ENCODE results near the gene MBTD1. TPM values are rescaled to one million over a fixed set of nuclear protein-coding genes. Genes with fewer than 3 reads are reported as not detected.
"Not testable (repeated sequence)": the region's sequence is repeated elsewhere in the genome, so short reads cannot be mapped to it uniquely, and the experiment has no call there.

Gene MBTD1
- total RNA-seq, 1 experiment from 2014 or later: 12.7 TPM

DNA sequence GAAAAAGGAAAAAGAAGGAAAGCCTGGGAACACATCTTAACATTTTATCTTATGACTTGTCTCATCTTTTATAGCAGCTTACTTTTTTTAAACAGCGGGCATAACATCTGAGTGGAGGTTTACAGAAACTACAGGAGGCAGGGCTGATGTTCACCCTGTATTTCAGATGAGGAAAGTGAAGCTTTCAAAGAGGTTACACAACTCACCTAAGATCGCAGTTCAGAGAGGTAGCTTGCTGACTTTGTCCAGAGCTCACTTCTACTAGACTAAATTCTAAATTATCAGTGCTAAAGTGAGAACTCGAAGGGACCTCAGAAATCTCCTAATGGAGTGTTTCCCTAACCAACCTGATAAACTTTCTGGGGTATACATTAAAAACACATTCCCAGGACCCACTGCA lies 3.7 kb downstream of the MBTD1 start:
- DNase-seq (ENCODE audit: extremely low read depth, low read depth): no peak

DNA sequence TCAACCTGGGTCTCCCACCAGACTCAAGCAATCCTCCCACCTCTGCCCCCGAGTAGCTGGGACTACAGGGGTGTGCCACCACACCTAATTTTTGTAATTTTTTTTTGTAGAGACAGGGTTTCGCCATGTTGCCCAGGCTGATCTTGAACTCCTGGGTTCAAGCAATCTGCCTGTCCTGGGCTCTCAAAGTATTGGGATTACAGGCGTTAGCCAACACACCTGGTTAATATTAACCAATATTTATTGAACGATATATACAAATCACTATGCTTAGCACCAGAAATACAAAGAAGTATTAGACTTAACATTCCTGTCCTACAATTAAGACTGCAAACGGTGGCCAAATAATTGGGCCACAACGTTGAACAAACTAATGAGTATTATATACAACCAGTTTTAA lies 4.2 kb downstream of the MBTD1 start:
- DNase-seq (ENCODE audit: extremely low read depth, low read depth): no peak

DNA sequence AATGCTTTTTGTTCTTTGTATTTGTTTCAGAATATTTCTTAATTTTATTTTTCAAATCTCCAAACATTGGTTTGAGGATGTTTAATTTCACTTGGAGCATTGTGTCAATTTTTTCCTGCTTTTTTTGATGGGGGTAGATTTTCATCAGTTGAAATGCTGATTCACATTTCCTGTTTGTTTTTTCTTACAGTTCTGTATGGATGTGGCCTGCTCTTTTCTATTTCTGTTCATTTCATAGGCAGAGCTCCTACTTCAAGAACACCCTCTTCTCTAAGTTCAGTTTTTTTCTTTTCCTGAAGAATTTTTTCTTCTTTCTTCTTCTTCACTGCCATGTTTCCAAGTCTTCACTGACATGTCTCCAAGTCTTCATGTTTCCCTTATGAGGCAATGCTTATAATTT lies 8.8 kb downstream of the MBTD1 start:
- no peak for DNase-seq (ENCODE audit: extremely low read depth, low read depth)

DNA sequence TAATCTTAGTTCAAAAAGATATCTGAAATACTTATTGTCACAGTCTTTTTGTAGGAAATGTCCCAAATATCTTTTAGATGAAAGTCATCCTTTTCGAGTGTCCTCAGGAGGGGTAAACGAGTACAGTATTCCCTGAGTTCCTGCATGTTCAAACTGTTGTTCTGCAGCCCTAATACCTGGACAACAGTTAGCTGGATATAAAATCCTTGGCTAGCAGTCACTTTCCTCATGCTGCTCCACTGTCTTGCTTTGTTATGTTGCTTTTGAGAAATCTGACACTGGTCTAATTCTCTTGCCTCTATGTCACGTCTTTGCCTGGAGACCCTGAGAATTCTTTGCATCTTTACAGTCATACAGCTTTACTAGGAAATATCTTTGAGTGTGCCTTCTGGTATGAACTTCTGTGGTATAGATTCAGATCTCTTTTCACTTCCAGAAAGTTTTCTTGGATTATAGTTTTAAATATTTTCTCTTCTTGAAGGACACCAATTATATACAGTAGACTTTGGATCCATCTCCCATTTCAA lies 9.5 kb downstream of the MBTD1 start:
- DNase-seq (ENCODE audit: extremely low read depth, low read depth): no peak

GRCh38 chr17:51245535-51245934 lies 14.3 kb downstream of the MBTD1 start:
- no peak for DNase-seq (ENCODE audit: extremely low read depth, low read depth)

DNA sequence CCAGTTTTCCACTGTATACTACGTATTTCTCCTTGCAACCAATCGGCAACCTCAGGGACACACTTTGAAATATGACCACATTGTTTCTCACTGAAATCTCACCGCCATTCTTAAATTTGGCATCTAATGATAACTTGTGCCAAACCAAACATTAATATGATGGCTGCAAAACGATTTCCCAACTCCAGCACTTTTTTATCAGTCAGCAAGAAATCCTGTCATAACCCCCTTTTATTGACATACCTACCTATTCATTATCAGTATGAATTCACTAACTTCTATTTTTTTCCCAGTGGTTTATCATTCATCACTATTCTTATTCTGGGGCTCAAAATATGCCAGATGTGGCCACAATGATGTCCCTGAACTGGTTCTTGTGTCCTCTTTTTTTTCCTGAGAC lies 15.8 kb downstream of the MBTD1 start:
- no peak for DNase-seq (ENCODE audit: extremely low read depth, low read depth)

DNA sequence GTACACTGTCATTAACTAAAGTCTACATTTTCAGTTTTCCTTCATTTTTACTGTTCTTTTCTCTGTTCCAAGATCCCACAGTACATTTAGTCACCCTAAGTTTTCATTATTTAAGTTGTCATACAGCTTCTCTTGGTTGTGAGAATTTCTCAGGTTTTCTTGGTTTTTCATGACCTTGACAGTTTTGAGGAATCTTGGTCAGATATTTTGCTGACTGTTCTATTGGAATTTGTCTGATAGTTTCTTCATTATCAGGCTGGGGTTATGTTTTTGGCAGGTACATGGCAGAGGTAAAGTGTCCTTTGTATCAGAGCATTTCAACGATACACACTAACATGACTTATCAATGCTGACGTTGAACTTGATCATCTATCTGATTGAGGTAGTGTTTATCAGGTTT lies 19.6 kb downstream of the MBTD1 start:
- DNase-seq (ENCODE audit: extremely low read depth, low read depth): no peak

- DNase-seq (ENCODE audit: extremely low read depth, low read depth): no peak
Observed at GRCh38 chr17:51238255-51238887, 21.5 kb downstream of the MBTD1 start.

DNA sequence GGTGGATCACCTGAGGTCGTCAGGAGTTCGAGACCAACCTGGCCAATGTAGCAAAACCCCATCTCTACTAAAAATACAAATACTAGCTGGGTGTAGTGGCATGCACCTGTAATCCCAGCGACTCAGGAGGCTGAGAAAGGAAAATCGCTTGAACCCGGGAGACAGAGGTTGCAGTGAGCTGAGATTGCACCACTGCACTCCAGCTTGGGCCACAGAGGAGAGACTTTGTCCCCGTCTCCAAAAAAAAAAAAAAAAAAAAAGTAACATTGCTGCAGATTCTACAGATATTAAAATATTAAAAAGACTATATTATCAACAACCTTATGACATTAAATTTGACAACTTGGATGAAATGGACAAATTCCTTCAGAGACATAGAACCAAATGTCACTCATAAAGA lies 25.7 kb downstream of the MBTD1 start:
- DNase-seq (ENCODE audit: extremely low read depth, low read depth): no peak

- DNase-seq (ENCODE audit: extremely low read depth, low read depth): no peak
Observed at GRCh38 chr17:51231999-51232398, 27.9 kb downstream of the MBTD1 start.

- no peak for DNase-seq (ENCODE audit: extremely low read depth, low read depth)
Observed at GRCh38 chr17:51230306-51230705, 29.5 kb downstream of the MBTD1 start.

GRCh38 chr17:51229889-51230288 lies 30.0 kb downstream of the MBTD1 start:
- no peak for DNase-seq (ENCODE audit: extremely low read depth, low read depth)

DNA sequence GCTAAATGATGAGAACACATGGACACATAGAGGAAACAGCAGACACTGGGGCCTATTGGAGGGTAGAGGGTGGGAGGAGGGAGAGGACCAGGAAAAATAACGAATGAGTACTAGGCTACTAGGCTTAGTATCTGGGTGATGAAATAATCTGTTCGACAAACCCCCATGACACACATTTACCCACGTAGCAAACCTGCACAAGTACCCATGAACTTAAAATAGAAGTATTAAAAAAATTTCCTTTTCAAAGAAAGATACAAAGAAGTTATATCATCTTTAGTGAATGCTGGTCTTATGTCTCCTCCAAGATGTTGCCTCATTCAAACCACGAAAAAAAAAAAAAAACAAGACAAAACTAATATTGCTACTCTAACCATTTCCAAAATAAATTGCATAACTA lies 31.7 kb downstream of the MBTD1 start:
- DNase-seq (ENCODE audit: extremely low read depth, low read depth): no peak

DNA sequence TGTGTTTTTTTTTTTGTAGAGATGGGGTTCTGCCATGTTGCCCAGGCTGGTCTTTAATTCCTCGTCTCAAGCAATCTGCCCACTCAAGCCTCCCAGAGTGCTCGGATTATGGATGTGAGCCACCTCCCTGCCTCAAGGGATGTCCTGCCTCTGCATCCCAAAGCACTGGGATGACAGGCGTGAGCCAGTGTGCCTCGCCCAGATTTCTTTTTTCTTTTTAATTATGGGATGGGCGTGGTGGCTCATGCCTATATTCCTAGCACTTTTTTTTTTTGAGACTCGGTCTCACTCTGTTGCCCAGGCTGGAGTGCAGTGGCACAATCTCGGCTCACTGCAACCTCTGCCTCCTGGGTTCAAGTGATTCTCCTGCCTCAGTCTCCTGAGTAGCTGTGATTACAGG lies 34.3 kb downstream of the MBTD1 start:
- DNase-seq (ENCODE audit: extremely low read depth, low read depth): not testable (repeated sequence)

DNA sequence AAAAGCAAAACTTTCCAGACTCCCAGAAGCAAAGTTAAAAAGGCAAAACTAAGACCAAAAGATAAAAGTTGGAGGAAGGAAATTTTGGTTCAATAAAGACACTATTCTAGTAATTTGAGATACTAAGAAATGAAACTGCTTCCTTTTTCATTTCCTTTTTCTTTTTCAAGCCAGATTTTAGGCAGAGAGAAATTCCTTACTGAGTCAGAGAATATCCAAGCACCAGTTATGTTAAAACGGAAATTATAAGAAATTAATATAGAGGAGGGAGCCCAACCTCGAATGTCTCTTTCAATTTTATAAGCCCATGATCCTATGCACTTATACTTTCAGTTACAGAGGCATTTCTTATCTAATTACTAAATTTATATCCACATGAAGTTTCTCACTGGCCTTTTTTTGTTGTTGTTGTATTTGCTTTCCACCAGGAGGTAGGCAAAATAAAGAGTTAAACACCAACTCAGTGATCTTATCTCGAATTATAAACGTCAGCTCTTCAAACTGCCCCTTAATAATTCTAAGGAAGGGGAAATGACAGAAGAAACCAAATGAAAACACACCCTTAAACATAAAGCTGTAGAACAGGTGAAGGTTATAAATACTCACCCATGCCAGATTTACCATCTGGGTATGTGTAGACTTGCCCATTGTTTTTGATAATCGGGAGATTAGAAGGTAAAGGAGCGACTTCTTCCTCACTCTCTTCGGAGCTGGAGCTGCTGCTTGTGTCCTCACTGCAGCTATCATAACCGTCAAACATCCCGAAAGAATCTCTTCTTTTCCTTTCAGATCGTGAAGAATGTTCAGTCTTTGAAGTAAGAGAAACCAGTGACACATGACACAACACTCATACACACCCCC lies 35.2 kb downstream of the MBTD1 start:
- DNase-seq (ENCODE audit: extremely low read depth, low read depth): no peak

DNA sequence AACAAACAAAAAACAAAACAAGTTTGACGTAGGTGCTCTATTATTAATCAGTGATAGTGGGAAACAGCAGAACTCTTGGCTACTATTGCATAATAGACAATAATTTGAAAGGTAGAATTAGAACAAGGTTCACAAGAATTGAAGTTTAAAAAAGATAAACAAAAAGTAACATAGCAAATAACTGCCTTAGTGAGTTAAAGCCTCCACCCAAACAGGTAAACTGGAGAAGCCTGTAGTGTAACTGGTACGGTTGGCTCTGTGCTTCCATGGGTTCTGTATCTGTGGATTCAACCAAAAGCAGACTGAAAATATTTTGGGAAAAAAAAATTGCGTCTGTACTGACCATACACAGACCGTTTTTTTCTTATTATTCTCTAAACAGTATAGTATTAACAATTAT lies 38.5 kb downstream of the MBTD1 start:
- no peak for DNase-seq (ENCODE audit: extremely low read depth, low read depth)

DNA sequence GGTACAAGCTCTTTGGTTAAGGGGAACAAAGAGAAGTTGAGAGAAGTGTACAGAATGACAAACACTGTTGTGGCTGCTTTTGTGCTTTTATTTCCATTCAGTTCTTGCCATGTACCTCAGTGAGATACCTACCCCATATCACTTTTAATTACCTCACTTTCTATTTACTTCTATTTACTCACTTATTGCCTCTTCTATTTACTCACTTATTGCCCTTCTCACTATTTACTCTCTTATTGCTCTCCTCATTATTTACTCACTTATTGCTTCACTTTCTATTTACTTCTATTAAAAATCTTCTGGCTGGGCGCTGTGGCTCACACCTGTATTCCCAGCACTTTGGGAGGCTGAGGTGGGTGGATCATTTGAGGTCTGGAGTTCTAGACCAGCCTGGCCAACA lies 41.9 kb downstream of the MBTD1 start:
- no peak for DNase-seq (ENCODE audit: extremely low read depth, low read depth)

DNA sequence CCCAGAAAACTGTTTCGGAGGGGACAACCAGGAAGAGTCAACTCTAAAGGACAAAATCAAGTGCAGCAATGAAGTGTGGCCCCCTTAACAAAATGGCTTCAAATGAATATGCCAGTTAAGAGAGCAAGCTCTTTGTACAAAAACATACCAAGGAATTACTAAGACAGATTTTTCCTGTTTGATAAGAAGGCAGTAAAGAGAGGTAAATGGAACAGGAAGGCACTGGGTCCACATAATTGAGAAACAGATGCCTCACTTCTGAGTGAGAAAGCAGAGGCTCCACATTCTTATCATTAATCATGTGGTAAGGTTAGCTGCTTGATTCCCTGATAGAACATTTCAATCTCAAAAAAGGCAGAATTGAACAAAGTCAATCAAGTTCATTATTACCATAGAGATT lies 44.9 kb downstream of the MBTD1 start:
- no peak for DNase-seq (ENCODE audit: extremely low read depth, low read depth)

DNA sequence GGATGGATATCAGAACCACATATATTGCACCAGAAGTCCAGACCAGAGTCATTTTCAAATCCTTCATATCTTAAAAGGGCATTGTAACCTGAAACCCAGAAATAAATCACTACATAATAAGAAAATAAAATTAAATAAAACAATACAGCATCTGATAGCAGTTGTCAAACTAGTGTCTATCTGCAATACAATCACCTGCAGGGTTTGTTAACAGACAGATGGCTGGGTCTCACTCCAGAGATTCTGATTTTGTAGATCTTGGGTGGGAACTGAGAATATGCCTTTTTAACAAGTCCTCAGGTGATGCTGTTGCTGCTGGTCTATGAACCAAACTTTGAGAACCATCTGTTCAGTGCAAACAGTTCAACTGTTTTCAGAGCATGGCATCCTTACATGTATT lies 56.0 kb downstream of the MBTD1 start:
- no peak for DNase-seq (ENCODE audit: extremely low read depth, low read depth)

DNA sequence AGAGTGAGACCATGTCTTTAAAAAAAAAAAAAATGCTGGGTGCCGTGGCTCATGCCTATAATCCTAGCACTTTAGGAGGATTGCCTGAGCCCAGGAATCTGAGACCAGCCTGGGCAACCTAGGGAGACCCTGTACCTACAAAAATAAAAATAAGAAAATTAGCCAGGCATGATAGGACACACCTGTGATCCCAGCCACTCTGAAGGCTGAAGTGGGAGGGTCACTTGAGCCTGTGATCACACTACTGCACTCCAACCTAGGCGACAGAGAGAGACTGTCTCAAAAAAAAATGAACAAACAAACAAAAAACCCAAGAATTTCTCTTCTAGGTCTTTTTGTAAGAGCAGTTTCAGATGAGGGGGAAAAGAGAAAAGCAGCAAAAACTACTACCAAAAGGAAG lies 59.0 kb downstream of the MBTD1 start:
- no peak for DNase-seq (ENCODE audit: extremely low read depth, low read depth)

DNA sequence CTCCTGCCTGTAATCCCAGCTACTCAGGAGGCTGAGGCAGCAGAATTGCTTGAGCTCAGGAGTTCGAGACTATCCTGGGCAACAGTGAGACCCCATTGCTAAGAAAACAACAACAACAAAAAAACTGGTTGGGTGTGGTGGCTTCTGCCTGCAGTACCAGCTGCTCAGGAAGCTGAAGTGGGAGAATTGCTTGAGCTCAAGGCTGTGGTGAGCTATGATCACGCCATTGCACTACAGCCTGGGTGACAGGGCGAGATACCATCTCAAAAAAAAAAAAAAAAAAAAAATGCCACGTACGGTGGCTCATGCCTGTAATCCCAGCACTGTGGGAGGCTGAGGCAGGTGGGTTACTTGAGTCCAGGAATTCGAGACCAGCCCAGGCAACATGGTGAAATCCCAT lies 59.6 kb downstream of the MBTD1 start:
- DNase-seq (ENCODE audit: extremely low read depth, low read depth): no peak

DNA sequence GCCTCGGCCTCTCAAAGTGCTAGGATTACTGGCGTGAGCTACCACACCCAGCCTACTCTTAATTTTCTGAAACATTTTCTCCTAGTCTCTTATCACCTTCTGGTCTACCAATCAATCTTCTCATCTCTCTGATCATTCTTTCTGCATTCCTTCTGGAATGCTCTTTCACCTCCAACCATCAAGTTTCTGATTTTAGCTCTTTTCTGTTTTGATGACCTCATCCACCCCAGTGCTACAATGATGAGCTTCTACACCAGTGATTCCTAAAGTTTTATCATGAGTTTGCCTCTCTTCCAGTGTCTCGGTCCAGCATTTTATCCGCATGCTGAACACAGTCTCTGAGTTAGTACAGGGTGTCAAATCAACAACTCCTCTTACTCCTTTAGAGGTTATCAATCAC lies 62.1 kb downstream of the MBTD1 start:
- no peak for DNase-seq (ENCODE audit: extremely low read depth, low read depth)
